NCI-H345 treated with DMSO at 0.1 percent for 48 hours (cell line): ENCODE measurements around the gene L1TD1.
"Not testable (repeated sequence)": the region's sequence is repeated elsewhere in the genome, so short reads cannot be mapped to it uniquely, and the experiment has no call there.

ENCODE experiments used
- DNase-seq: peaks from one replicate; lab custom pipeline; 2025; ENCODE audit not compliant: unreplicated experiment; lab: John Stamatoyannopoulos, UW

L1TD1 gene, protein sequence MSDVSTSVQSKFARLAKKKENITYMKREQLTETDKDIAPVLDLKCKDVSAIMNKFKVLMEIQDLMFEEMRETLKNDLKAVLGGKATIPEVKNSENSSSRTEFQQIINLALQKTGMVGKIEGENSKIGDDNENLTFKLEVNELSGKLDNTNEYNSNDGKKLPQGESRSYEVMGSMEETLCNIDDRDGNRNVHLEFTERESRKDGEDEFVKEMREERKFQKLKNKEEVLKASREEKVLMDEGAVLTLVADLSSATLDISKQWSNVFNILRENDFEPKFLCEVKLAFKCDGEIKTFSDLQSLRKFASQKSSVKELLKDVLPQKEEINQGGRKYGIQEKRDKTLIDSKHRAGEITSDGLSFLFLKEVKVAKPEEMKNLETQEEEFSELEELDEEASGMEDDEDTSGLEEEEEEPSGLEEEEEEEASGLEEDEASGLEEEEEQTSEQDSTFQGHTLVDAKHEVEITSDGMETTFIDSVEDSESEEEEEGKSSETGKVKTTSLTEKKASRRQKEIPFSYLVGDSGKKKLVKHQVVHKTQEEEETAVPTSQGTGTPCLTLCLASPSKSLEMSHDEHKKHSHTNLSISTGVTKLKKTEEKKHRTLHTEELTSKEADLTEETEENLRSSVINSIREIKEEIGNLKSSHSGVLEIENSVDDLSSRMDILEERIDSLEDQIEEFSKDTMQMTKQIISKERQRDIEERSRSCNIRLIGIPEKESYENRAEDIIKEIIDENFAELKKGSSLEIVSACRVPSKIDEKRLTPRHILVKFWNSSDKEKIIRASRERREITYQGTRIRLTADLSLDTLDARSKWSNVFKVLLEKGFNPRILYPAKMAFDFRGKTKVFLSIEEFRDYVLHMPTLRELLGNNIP

DNA sequence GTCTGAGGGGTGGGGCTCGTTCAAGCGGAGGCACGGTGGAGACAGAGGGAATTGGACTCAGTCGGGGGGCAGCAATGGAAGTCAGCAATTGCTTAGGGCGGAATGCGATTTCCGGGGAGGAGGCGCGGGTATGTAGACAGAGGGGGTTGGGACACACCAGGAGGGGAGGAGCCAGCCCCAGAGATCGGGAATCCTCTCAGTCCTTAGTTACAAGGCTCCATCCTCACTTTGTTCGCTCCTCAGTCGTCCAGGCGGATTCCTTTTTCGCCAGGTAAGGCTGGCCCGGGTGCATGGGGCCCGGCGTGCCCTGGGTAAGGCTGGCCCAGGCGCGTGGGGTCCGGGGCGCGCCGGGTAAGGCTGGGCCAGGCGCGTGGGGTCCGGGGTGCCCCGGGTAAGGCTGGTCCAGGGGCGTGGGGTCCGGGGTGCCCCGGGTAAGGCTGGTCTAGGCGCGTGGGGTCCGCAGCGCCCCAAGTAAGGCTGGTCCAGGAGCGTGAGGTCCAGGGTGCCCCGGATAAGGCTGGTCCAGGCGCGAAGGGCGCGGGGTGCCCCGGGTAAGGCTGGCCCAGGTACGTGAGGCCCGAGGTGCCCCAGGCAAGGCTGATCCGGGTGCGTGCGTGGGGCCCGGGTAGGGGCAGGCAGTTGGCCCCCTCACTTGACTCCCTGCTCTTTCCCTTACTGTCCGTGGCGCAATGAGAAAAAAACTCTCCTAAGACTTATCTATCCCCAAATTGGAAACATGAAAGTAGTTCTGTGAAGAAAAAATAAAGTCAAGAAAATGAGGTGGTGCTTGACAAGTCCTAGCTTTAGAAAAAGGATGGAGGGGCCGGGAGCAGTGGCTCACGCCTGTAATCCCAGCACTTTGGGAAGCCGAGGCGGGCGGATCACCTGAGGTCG lies at the start of gene L1TD1:
Gene L1TD1 (plus strand): TSS at position 199 of the 894 bp plus-strand sequence. CDS start 11,780 bp downstream, outside the sequence.
- no peak for DNase-seq

DNA sequence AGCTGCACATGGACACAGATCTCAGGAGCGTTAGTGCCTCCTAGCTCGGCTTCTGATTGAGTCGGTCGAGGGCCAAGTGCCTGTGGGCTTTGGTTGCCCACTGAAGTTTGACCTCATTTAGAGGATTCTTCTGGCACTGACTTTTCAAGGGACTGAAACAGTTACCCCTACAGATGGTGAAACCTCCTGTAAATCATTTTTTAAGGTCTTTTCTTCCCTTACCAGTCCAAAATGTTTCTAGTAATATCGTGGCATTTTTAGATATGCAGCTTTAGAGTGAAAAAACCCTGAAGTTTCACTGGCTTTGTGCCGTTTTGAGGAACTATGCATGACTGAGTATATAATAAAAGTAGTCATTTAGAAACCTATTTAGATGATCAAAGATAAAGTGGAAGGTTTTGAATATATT lies 34.7 kb upstream of the L1TD1 start:
- no peak for DNase-seq

DNA sequence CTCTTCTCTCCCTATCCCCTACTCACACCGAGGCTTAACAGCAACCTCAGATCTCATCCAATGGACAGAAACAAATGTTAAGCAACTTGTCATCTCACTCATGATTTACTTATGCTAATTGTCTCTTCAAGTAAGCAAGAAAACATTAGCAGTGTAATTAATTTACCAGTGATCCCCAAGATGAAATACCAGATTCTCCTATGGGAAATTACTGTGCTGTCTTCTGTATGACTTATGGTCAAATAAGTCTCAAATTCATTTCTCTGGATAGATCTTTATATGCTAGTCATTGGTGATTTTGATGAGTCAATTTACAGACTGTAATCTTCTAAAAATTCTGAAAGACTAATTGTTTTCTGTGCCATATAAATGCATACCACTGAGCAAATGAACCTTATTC lies 32.9 kb upstream of the L1TD1 start:
- no peak for DNase-seq

DNA sequence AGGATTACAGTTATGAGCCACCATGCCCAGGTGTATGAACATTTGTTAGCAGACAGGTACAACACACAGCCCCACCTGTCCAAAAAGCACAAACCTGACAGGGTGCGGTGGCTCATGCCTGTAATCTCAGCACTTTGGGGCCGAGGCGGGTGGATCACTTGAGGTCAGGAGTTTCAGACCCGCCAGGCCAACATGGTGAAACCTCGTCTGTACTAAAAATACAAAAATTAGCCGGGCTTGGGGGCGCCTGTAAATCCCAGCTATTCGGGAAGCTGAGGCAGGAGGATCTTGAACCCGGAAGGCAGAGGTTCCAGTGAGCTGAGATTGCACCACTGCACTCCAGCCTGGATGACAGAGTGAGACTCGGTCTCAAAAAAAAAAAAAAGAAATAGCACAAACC lies 24.3 kb upstream of the L1TD1 start:
- DNase-seq: not testable (repeated sequence)

DNA sequence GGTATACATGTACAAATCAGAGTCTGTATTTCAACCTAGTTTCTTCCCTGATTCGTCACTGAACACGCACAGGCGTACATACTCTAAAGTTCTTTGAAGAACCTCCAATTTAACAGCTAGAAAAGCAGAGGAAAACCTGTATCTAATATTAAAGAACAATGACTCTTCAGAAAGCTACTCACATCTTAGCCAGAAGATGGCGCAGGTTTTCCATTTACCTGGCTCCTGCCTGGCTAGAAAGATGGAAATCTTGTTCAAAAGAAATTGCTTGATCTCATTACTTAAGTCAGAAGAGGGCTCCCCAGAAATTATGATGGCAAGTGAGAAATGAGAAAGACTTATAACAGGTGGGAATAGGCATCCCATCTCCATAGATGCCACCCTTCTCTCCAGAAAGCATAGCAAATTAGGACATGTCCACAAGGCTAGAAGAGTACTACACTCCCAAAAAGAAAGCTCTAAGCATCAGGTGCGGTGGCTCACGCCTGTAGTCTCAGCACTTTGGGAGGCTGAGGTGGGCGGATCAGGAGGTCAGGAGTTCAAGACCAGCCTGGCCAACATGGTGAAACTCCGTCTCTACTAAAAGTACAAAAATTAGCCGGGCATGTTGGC lies 19.0 kb upstream of the L1TD1 start:
- peak; percentile 47 for DNase-seq

DNA sequence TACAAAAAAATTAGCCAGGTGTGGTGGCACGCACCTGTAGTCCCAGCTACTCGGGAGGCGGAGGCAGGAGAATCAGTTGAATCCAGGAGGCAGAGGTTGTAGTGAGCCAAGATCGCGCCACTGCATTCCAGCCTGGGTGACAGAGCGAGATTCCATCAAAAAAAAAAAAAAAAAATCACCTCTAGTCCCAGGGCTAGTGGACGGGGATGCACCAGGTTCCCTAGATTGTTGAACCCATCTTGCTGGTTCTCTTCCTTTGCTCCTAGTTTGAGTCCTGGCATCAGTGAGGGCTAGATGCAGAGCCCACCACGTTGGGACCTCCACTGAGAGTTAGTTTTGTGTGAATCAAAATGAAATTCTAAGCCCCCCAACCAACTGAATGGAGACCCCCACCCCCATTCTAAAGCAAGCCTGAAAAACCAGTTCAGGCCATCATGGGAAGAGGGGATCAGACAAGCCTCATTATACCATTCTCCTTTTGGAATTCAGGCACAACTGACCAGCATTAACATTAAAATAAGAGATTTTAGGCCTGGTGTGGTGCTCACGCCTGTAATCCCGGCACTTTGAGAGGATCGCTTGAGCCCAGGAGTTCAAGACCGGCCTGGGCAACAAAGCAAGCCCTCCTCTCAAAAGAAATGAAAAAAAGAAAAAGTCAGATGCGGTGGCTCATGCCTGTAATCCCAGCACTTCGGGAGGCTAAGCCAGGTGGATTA lies 17.9 kb upstream of the L1TD1 start:
- no peak for DNase-seq

DNA sequence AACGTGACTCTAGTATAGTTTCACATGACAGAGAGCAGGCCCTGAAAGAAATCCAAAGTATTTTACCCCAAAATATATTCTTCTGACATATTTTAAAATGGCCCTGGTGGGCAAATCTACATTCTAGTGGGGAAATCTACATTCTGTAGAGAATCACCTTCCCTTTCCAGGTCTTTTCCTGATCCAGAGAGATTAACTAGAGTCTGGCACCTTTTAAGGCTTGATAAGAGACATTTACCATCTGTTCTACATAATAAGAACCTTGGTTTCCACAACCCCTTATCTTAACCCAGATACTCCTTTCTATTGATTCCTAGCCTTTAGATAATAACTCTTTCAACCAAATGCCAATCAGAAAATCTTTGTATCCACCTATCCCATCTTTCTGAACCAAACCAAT lies 17.0 kb upstream of the L1TD1 start:
- no peak for DNase-seq

DNA sequence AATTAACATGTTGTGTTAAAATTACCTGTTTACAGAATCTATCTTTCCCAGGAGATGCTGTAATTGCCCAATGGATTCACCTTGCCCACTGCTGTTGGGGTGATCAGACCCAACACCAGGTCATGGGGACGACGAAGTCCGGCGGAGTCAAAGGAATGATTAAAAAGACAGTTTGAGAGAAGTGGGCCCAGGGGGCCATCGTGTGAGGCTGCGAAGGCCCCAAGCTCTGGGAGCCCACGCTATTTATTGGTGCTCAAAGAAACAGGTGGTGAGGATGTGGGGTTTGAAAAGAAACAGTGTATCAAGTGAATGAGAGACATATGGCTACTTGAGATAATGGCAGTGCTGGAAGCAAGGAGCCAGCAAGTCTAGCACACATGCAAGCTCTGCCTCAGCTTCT lies 16.3 kb upstream of the L1TD1 start:
- no peak for DNase-seq

DNA sequence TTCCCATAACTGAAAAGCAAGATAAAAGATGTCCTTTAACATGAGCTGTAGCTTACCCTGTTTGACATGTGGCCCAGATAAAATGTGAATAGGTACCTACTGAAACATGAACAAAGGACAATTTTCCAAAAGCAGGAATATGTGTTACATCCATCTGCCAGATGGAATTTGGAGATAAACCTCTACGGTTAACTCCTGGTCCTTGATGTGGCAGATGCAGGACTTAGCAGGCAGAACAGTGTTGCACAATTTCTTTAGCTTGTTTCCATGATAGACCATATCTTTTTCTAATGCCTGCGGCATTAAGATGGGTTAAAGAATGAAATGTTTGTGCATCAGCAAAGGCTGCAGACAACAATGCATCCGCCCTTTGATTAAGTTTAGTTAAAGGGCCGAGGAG lies 14.6 kb upstream of the L1TD1 start:
- DNase-seq: not testable (repeated sequence)

DNA sequence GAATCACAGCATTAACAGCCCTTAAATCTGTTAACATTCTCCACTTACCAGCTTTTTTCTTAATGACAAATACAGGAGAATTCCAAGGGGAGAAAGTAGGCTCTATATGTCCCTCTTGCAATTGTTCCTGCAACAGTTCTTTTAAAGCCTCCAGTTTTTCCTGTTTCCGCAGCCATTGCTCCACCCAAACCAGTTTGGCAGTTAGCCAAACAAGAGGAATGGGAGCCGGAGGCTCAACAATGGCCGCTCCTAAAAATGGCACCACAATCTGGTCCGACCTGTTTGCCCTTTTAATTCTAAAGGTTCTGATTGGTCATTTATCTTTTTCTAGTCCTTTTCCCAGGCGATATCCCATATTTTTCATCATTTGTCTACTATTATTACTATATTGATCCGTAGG lies 14.0 kb upstream of the L1TD1 start:
- peak; percentile 26 for DNase-seq

DNA sequence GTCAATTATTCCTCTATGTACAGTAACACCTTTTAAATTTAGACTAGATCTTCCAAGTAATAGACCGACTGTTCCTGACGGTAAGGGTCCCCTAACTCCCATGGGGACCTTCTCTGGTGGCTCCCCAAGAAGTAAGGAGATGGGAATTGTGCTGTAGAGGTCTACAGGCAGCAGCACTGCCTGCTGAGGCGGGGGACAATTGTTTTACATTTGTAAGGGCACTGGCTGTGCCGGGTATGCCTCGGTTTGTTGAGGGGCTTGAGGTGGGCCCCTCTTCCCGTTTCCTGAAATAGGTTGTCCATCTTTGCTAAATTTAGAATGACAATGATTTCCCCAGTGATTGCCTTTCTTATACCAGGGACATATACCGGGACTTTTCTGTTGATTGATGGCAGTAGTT lies 13.1 kb upstream of the L1TD1 start:
- no peak for DNase-seq

DNA sequence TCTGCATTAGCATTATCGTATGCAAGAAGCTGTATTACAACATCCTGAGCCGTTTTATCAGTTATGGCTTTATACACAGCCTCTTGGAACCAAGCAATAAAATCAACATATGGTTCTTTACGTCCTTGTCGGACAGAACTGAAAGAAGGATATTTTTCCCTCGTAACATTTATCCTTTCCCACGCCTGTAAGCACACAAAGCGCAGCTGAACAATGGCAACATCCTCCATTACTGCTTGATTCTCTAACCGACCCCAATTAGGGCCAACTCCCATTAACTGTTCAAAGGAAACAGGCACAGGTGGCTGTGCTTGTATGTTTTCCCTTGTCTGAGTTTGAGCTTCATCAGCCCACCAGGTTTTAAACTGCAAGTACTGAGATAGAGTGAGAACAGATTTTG lies 12.5 kb upstream of the L1TD1 start:
- not testable (repeated sequence) for DNase-seq

DNA sequence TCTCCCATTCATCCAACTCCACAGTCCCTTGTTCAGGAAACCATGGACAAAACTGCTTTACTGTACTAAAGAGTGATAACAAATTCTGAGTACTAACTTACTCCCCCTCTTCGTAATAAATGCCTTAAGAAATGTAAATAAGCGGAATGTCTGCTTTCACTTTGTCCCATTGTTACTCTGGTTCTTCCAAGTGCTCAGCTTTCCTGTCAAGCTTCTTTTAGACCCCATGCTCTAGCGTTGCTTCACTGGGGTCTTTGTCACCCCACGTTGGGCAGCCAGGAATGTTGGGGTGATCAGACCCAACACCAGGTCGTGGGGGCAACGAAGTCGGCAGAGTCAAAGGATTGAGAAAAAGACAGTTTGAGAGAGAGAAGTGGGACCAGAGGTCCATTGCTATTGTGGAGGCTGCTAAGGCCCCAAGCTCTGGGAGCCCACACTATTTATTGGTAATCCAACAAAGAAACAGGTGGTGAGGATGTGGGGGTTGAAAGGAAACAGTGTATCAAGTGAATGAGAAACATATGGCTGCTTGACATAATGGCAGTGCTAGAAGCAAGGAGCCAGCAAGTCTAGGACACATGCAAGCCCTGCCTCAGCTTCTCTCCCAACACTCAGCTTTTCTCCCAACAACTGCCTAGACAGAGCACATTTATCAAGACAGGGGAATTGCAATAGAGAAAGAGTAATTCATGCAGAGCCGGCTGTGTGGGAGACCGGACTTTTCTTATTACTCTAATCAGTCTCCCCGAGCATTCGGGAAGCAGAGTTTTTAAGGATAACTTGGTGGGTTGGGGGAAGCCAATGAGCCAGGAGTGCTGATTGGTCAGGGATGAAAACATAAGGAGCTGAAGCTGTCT lies 11.3 kb upstream of the L1TD1 start:
- not testable (repeated sequence) for DNase-seq

DNA sequence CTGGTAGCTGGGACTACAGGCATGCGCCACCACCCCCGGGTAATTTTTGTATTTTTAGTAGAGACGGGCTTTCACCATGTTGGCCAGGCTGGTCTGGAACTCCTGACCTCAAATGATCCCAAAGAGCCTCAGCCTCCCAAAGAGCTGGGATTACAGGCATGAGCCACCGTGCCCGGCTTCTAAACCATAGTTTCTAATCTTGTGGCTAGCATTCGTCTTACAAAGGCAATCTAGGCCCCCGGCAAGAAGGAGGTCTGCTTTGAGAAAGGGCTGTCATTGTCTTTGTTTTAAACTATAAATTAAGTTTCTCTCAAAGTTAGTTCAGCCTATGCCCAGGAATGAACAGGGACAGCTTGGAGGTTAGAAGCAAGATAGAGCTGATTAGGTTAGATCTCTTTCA lies 10.3 kb upstream of the L1TD1 start:
- no peak for DNase-seq

DNA sequence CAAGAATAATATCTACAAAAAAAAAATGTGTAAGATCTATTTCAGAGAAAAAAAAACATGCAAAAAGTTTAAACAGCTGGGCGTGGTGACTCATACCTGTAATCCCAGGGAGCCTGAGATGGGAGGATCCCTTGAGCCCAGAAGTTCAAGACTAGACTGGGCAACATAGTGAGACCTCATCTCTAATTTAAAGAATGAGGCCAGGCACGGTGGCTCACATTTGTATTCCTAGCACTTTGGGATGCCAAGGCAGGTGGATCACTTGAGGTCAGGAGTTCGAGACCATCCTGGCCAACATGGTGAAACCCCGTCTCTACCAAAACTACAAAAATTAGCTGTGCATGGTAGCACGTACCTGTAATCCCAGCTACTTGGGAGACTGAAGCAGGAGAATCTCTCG lies 9.4 kb upstream of the L1TD1 start:
- not testable (repeated sequence) for DNase-seq

DNA sequence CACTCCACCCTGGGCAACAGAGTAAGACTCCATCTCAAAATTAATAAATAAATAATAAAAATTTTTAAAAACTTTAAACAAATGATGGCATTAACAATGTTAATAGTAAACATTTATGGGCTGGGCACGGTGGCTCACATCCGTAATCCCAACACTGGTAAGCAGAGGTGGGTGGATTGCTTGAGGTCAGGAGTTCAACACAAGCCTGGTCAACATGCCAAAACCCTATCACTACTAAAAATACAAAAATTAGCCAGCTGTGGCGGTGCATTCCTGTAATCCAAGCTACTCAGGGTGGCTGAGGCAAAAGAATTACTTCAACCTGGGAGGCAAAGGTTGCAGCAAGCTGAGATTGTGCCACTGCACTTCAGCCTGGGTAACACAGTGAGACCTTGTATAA lies 9.0 kb upstream of the L1TD1 start:
- no peak for DNase-seq

DNA sequence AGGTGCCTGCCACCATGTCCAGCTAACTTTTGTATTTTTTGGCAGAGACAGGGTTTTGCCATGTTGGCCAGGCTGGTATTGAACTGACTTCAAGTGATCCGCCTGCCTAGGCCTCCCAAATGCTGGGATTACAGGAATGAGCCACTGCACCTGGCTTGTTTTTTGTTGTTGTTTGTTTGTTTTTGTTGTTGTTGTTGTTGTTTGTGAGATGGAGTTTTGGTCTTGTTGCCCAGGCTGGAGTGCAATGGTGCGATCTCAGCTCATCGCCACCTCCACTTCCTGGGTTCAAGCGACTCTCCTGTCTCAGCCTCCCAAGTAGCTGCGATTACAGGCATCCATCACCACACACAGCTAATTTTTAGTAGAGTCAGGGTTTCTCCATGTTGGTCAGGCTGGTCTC lies 7.1 kb upstream of the L1TD1 start:
- DNase-seq: no peak

DNA sequence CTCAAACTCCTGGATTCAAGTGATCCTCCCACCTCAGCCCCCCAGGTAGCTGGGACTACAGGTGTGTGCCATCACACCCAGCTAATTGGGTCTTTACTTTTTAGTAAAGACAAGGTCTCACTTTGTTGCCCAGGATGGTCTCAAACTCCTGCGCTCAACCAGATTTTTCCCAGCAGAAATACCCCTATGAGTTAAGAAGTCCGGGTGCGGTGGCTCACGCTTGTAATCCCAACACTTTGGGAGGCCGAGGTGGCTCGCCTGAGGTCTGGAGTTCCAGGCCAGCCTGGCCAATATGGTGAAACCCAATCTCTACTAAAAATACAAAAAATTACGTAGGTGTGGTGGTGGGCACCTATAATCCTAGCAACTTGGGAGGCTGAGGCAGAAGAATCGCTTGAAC lies 6.5 kb upstream of the L1TD1 start:
- DNase-seq: no peak

DNA sequence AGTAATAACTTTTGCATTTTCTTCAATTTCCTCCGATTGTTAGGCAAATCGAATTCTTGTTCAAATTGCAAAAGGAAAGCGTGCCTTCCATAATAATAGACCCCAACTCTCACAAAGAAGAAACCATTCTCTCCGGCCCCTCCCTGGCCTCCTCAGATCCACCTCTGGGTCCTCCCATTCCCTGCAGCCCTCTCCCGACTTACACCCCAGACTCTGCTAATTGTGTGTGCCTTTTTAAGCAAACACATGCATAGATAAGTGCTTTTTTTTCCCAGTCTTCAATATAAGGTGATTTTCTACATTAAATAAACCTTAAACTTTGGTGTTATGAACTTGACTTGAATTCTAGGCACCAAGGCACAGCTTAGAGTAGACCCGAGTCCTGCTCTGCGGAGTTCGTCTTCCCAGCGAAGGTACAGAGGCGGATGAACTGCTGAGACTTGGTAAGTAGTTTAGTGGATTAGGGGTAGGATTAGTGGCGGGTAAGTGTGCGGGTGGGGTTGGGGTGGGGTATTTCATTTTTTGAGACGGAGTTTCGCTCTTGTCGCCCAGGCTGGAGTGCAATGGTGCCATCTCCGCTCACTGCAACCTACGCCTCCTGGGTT lies 1.5 kb downstream of the L1TD1 start:
- DNase-seq: no peak
